A549 (cell line): ENCODE measurements around the gene UMAD1. TPM values are rescaled to one million over a fixed set of nuclear protein-coding genes. Genes with fewer than 3 reads are reported as not detected.

Experiments used
- ATAC-seq, 2 experiments: fragments of 200-7000 bp in 1 of 2; fragments of >200 bp in 1 of 2; cut with Nextera tagmentation in 1 of 2; cut with Tn5 transposase in 1 of 2; 3 replicates each; pipeline versions ENCODE4 v1.8.0 to v1.9.1; 2018 to 2020; ENCODE audit warnings: mild to moderate bottlenecking in 1 of 2, moderate library complexity in 1 of 2
- CTCF ChIA-PET: fragments of 300-600 bp; sonication (Branson Sonifier 250); formaldehyde crosslinking; extraction: SDS; loops from one replicate; lab custom pipeline; 2021; ENCODE audit warnings: antibody characterized with exemption, inconsistent platforms; lab: Yijun Ruan, JAX
- POLR2A ChIA-PET: fragments of 350-600 bp; formaldehyde crosslinking; extraction: SDS; loops from one replicate; lab custom pipeline; 2021; ENCODE audit warnings: antibody characterized with exemption, inconsistent platforms; lab: Yijun Ruan, JAX
- DNase-seq, 2 experiments: peaks; one replicate each; pipeline versions ENCODE4 v3.0.0 to v3.0.0-alpha.2; 2011 to 2016; ENCODE audit warnings: low read depth in 1 of 2, low spot score in 1 of 2
- FAIRE-seq: peaks from 2 replicates; lab custom pipeline; 2011; peaks lifted over from hg19 to GRCh38; lab: Jason Lieb, UNC
- H3K27ac ChIP-seq, 2 experiments: fragments of >200 bp; sonication (Bioruptor Twin); formaldehyde crosslinking; 3 replicates each; pipeline ENCODE4 v1.5.1; 2016 to 2017
- H3K4me1 ChIP-seq: fragments of >200 bp; sonication (Bioruptor Twin); formaldehyde crosslinking; 3 replicates; pipeline ENCODE4 v1.6.1; 2016
- H3K4me2 ChIP-seq: fragments of >200 bp; sonication (Bioruptor Twin); formaldehyde crosslinking; 3 replicates; pipeline ENCODE4 v1.6.1; 2016
- H3K4me3 ChIP-seq: fragments of >200 bp; sonication (Bioruptor Twin); formaldehyde crosslinking; 3 replicates; pipeline ENCODE4 v1.5.1; 2016
- H3K9me3 ChIP-seq: fragments of >200 bp; sonication (Bioruptor Twin); formaldehyde crosslinking; 3 replicates; pipeline ENCODE4 v1.6.1; 2016
- ATOH8 ChIP-seq: fragments of 250-450 bp; sonication (Bioruptor Pico); IDR thresholded peaks from 2 replicates; pipeline ENCODE4 v1.5.0; 2020; ENCODE audit warnings: low read depth, mild to moderate bottlenecking, moderate library complexity
- BHLHE40 ChIP-seq: IDR thresholded peaks from 2 replicates; pipeline ENCODE4 v1.6.1; 2012; ENCODE audit warnings: low read depth, low read length, inconsistent platforms
- CBX2 ChIP-seq: fragments of 200-600 bp; sonication (generic); IDR thresholded peaks from 2 replicates; pipeline ENCODE4 v1.6.1; 2016; ENCODE audit warnings: low read depth, mild to moderate bottlenecking, borderline replicate concordance
- CBX8 ChIP-seq: fragments of 200-600 bp; sonication (generic); IDR thresholded peaks from 2 replicates; pipeline ENCODE4 v1.6.1; 2016
- CHD2 ChIP-seq: fragments of 150-350 bp; IDR thresholded peaks from 2 replicates; pipeline ENCODE4 v1.6.1; 2014; ENCODE audit warnings: low read length; ENCODE audit not compliant: partially characterized antibody
- EHF ChIP-seq: fragments of 250-450 bp; sonication (Bioruptor Pico); IDR thresholded peaks from 2 replicates; pipeline ENCODE4 v1.5.0; 2020; ENCODE audit warnings: mild to moderate bottlenecking
- EHMT2 ChIP-seq: fragments of 200-600 bp; sonication (generic); IDR thresholded peaks from 2 replicates; pipeline ENCODE4 v1.6.1; 2016; ENCODE audit warnings: antibody characterized with exemption, low read depth, mild to moderate bottlenecking, moderate library complexity
- ESRRA ChIP-seq: fragments of 150-350 bp; IDR thresholded peaks from 2 replicates; pipeline ENCODE4 v1.6.1; 2014; ENCODE audit warnings: mild to moderate bottlenecking, low read length, borderline replicate concordance
- FOSB ChIP-seq: fragments of 250-450 bp; sonication (Bioruptor Pico); IDR thresholded peaks from 2 replicates; pipeline ENCODE4 v1.5.0; 2020; ENCODE audit warnings: mild to moderate bottlenecking, moderate library complexity
- FOSL2 ChIP-seq, 2 experiments: fragments of 450-650 bp in 1 of 2; fragments of >200 bp in 1 of 2; sonication (Bioruptor Twin) in 1 of 2; formaldehyde crosslinking; IDR thresholded peaks; 2 replicates each; pipeline versions ENCODE4 v1.5.0 to v1.6.1; 2016 to 2020; ENCODE audit warnings: mild to moderate bottlenecking in 1 of 2, moderate library complexity in 1 of 2
- FOXS1 ChIP-seq: fragments of 250-450 bp; sonication (Bioruptor Pico); IDR thresholded peaks from 2 replicates; pipeline ENCODE4 v1.5.0; 2020; ENCODE audit warnings: mild to moderate bottlenecking, moderate library complexity
- GATA3 ChIP-seq: IDR thresholded peaks from 2 replicates; pipeline ENCODE4 v1.6.1; 2012; ENCODE audit warnings: borderline replicate concordance
- HDAC2 ChIP-seq: fragments of 200-600 bp; sonication (generic); IDR thresholded peaks from 2 replicates; pipeline ENCODE4 v1.6.1; 2016
- HEYL ChIP-seq: fragments of 250-450 bp; sonication (Bioruptor Pico); IDR thresholded peaks from 2 replicates; pipeline ENCODE4 v1.8.0; 2021; ENCODE audit warnings: mild to moderate bottlenecking, moderate library complexity
- HOXA7 ChIP-seq: fragments of 250-450 bp; sonication (Bioruptor Pico); IDR thresholded peaks from 2 replicates; pipeline ENCODE4 v1.5.0; 2020; ENCODE audit warnings: mild to moderate bottlenecking, moderate library complexity
- HOXB13 ChIP-seq: fragments of 250-450 bp; sonication (Bioruptor Pico); IDR thresholded peaks from 2 replicates; pipeline ENCODE4 v1.5.0; 2020; ENCODE audit warnings: low read depth, mild to moderate bottlenecking, moderate library complexity
- KDM5A ChIP-seq: fragments of 200-600 bp; sonication (generic); IDR thresholded peaks from 2 replicates; pipeline ENCODE4 v1.6.1; 2016; ENCODE audit warnings: antibody characterized with exemption, mild to moderate bottlenecking
- MAX ChIP-seq: IDR thresholded peaks from 2 replicates; pipeline ENCODE4 v1.6.1; 2012
- NFE2L2 ChIP-seq: fragments of 150-350 bp; conservative IDR thresholded peaks from 2 replicates; pipeline ENCODE4 v1.6.1; 2014; ENCODE audit warnings: low read length
- NPAS2 ChIP-seq: fragments of 250-450 bp; sonication (Bioruptor Pico); IDR thresholded peaks from 2 replicates; pipeline ENCODE4 v1.8.0; 2022; ENCODE audit warnings: mild to moderate bottlenecking, moderate library complexity, borderline replicate concordance
- POLR2A ChIP-seq: IDR thresholded peaks from 2 replicates; pipeline ENCODE4 v1.6.1; 2012; ENCODE audit warnings: mild to moderate bottlenecking, low read length
- POLR2AphosphoS2 ChIP-seq: conservative IDR thresholded peaks from 2 replicates; pipeline ENCODE4 v1.6.1; 2012; ENCODE audit warnings: low read length, improper control_type of control experiment, inconsistent platforms
- RAD21 ChIP-seq, 2 experiments: fragments of >200 bp in 1 of 2; sonication (Bioruptor Twin) in 1 of 2; formaldehyde crosslinking in 1 of 2; IDR thresholded peaks in 1 of 2; conservative IDR thresholded peaks in 1 of 2; 2 replicates in 1 of 2; 3 replicates in 1 of 2; pipeline ENCODE4 v1.6.1; 2012 to 2018; ENCODE audit warnings: inconsistent platforms in 1 of 2
- TFCP2L1 ChIP-seq: fragments of 250-450 bp; sonication (Bioruptor Pico); IDR thresholded peaks from 2 replicates; pipeline ENCODE4 v1.5.0; 2021; ENCODE audit warnings: mild to moderate bottlenecking
- TP53 ChIP-seq: fragments of 250-450 bp; sonication (Bioruptor Pico); IDR thresholded peaks from 2 replicates; pipeline ENCODE4 v1.5.0; 2021; ENCODE audit warnings: mild to moderate bottlenecking, moderate library complexity
- ZSCAN20 ChIP-seq: fragments of 250-450 bp; sonication (Bioruptor Pico); IDR thresholded peaks from 2 replicates; pipeline ENCODE4 v1.8.0; 2022; ENCODE audit warnings: mild to moderate bottlenecking, moderate library complexity
- WGBS: methylation state at CpG from one replicate; pipeline ENCODE4 v1.1.6; 2017; ENCODE audit errors: missing lambda C conversion rate; 5-methylcytosine and 5-hydroxymethylcytosine counted together
- polyA plus RNA-seq, 4 experiments: library from polyadenylated mRNA; depleted of rRNA in 3 of 4; stranded (reverse); fragments of >200 nt; fragmentation: RNase III in 1 of 4; extraction: RNeasy Plus Mini Kit Qiagen cat#74134 plus additional on column Dnase treatment in 1 of 4; gene quantifications; 2 replicates in 3 of 4; 3 replicates in 1 of 4; pipeline ENCODE4 v1.2.3, GENCODE V29; 2011 to 2017
- TF ChIP-seq, protein P1 (sequence below): IDR thresholded peaks from 2 replicates; pipeline ENCODE4 v1.6.1; 2012
- TF ChIP-seq, protein P2 (sequence below): fragments of >200 bp; sonication (Bioruptor Twin); formaldehyde crosslinking; IDR thresholded peaks from 3 replicates; pipeline ENCODE4 v1.6.1; 2016
- TF ChIP-seq, protein P3 (sequence below): fragments of 150-350 bp; IDR thresholded peaks from 2 replicates; pipeline ENCODE4 v1.6.1; 2014; ENCODE audit warnings: low read depth, mild to moderate bottlenecking, low read length
- TF ChIP-seq, protein P4 (sequence below): fragments of 450-650 bp; IDR thresholded peaks from 2 replicates; pipeline ENCODE4 v1.6.1; 2014; ENCODE audit warnings: antibody characterized with exemption

Gene UMAD1
- polyA plus RNA-seq, 2 of the 4 experiments (the other 2 are of a cell fraction): 21.4 to 46.4 TPM

GRCh38 chr7:7671361-7671760 lies 30.8 kb downstream of the UMAD1 start:
- FAIRE-seq (no peak), ATAC-seq (no peak), DNase-seq (no peak)
- CTCF ChIA-PET: interaction anchor here (1.2 to 1.6 kb wide), 2 partner anchors 10 to 75 kb away, joined by 3 read pairs; no protein-coding TSS in a partner anchor
- 56% methylated on average over 3 of the region's 3 CpGs for WGBS
- H3K9me3 ChIP-seq: no peaks in the 10 kb centered on the region
- TF ChIP-seq ATOH8 (CRISPR knock-in tag) (no peak), GATA3 (no peak), HOXB13 (CRISPR knock-in tag) (no peak), FOSB (CRISPR knock-in tag) (no peak), HOXA7 (no peak), KDM5A (no peak), EHMT2 (no peak), FOSL2 (IDR thresholded peaks at IDR 0.05) (no peak), FOSL2 (CRISPR knock-in tag; IDR thresholded peaks at IDR 0.05) (no peak), HDAC2 (no peak), CHD2 (no peak), MAX (no peak), TFCP2L1 (CRISPR knock-in tag) (no peak), EHF (CRISPR knock-in tag) (no peak)
- TF ChIP-seq, protein P1, sequence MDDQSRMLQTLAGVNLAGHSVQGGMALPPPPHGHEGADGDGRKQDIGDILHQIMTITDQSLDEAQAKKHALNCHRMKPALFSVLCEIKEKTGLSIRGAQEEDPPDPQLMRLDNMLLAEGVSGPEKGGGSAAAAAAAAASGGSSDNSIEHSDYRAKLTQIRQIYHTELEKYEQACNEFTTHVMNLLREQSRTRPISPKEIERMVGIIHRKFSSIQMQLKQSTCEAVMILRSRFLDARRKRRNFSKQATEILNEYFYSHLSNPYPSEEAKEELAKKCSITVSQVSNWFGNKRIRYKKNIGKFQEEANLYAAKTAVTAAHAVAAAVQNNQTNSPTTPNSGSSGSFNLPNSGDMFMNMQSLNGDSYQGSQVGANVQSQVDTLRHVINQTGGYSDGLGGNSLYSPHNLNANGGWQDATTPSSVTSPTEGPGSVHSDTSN: no peak
- TF ChIP-seq, protein P2, sequence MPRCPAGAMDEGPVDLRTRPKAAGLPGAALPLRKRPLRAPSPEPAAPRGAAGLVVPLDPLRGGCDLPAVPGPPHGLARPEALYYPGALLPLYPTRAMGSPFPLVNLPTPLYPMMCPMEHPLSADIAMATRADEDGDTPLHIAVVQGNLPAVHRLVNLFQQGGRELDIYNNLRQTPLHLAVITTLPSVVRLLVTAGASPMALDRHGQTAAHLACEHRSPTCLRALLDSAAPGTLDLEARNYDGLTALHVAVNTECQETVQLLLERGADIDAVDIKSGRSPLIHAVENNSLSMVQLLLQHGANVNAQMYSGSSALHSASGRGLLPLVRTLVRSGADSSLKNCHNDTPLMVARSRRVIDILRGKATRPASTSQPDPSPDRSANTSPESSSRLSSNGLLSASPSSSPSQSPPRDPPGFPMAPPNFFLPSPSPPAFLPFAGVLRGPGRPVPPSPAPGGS: no peak
- POLR2A ChIA-PET: no interaction called here
- no peak overlapping the region for H3K27ac ChIP-seq
- H3K4me1 ChIP-seq: no peaks in the 10 kb centered on the region
- H3K4me3 ChIP-seq: no peak overlapping the region
- no peak overlapping the region for H3K4me2 ChIP-seq

- Histone ChIP-seq H3K4me3 (no peak overlapping the region), H3K4me2 (no peak overlapping the region), H3K27ac (no peak overlapping the region), H3K4me1 (no peaks in the 10 kb centered on the region), H3K9me3 (no peaks in the 10 kb centered on the region)
- ATAC-seq (no peak), FAIRE-seq (no peak), DNase-seq (no peak)
- ChIA-PET CTCF (no interaction called here), POLR2A (no interaction called here)
- 74% methylated on average over 6 of the region's 6 CpGs for WGBS
- TF ChIP-seq ATOH8 (CRISPR knock-in tag) (no peak), TP53 (no peak), POLR2A (no peak), FOXS1 (CRISPR knock-in tag) (no peak), HEYL (CRISPR knock-in tag) (no peak), NPAS2 (CRISPR knock-in tag) (no peak), HOXA7 (no peak), CBX8 (no peak), ZSCAN20 (CRISPR knock-in tag) (no peak), GATA3 (no peak), POLR2AphosphoS2 (no peak), NFE2L2 (no peak), ESRRA (no peak), BHLHE40 (no peak), RAD21 (conservative IDR thresholded peaks at IDR 0.05 in 1 of 2, IDR thresholded peaks at IDR 0.05 in 1 of 2) (no peak), CBX2 (no peak), MAX (no peak), FOSB (CRISPR knock-in tag) (no peak)
- TF ChIP-seq, protein P3, sequence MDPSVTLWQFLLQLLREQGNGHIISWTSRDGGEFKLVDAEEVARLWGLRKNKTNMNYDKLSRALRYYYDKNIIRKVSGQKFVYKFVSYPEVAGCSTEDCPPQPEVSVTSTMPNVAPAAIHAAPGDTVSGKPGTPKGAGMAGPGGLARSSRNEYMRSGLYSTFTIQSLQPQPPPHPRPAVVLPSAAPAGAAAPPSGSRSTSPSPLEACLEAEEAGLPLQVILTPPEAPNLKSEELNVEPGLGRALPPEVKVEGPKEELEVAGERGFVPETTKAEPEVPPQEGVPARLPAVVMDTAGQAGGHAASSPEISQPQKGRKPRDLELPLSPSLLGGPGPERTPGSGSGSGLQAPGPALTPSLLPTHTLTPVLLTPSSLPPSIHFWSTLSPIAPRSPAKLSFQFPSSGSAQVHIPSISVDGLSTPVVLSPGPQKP: no peak
- TF ChIP-seq, protein P4, sequence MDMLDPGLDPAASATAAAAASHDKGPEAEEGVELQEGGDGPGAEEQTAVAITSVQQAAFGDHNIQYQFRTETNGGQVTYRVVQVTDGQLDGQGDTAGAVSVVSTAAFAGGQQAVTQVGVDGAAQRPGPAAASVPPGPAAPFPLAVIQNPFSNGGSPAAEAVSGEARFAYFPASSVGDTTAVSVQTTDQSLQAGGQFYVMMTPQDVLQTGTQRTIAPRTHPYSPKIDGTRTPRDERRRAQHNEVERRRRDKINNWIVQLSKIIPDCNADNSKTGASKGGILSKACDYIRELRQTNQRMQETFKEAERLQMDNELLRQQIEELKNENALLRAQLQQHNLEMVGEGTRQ: no peak
These were observed 32.1 kb downstream of the UMAD1 start for GRCh38 chr7:7672545-7673239.
